ENCODE results near the gene AKT3. TPM values are rescaled to one million over a fixed set of nuclear protein-coding genes. Genes with fewer than 3 reads are reported as not detected.

Gene AKT3
- total RNA-seq, 1 donor from 2014 or later, result 169 TPM

DNA sequence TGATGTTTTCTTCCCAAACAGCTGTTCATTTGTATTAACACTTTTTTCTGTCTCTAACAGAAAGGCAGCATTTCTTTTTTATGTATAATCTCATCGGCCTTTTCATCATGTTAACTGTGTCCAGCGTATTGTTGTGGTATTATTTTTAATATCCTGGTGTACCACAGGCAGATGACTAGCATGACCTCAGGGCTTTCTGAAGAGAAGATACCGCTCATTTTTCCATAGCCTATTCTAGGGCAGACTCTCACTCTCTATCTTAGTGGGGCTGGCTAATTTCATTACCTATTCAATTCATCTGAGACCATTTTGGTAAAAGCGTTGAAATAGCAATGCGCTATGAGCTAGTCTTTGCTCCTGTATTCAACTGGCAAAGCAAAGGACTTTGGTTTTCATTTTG is 384.3 kb downstream of the AKT3 start:
- TF ChIP-seq, protein P1, sequence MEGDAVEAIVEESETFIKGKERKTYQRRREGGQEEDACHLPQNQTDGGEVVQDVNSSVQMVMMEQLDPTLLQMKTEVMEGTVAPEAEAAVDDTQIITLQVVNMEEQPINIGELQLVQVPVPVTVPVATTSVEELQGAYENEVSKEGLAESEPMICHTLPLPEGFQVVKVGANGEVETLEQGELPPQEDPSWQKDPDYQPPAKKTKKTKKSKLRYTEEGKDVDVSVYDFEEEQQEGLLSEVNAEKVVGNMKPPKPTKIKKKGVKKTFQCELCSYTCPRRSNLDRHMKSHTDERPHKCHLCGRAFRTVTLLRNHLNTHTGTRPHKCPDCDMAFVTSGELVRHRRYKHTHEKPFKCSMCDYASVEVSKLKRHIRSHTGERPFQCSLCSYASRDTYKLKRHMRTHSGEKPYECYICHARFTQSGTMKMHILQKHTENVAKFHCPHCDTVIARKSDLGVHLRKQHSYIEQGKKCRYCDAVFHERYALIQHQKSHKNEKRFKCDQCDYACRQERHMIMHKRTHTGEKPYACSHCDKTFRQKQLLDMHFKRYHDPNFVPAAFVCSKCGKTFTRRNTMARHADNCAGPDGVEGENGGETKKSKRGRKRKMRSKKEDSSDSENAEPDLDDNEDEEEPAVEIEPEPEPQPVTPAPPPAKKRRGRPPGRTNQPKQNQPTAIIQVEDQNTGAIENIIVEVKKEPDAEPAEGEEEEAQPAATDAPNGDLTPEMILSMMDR (IDR thresholded peaks at IDR 0.05; ENCODE audit: partially characterized antibody, unreplicated experiment), result no peak
- Mint-ChIP-seq H3K36me3 (ENCODE audit: unreplicated experiment) (no peaks in the 10 kb centered on the region), H3K27me3 (ENCODE audit: unreplicated experiment) (peaks cover 9% of the 10 kb centered on the region), H3K4me1 (ENCODE audit: low read depth, unreplicated experiment) (peaks cover 44% of the 10 kb centered on the region), H3K9me3 (ENCODE audit: unreplicated experiment) (peaks cover 13% of the 10 kb centered on the region), H3K4me3 (ENCODE audit: unreplicated experiment) (no peak overlapping the region), H3K27ac (ENCODE audit: unreplicated experiment) (no peak overlapping the region)
- DNase-seq, result no peak

DNA sequence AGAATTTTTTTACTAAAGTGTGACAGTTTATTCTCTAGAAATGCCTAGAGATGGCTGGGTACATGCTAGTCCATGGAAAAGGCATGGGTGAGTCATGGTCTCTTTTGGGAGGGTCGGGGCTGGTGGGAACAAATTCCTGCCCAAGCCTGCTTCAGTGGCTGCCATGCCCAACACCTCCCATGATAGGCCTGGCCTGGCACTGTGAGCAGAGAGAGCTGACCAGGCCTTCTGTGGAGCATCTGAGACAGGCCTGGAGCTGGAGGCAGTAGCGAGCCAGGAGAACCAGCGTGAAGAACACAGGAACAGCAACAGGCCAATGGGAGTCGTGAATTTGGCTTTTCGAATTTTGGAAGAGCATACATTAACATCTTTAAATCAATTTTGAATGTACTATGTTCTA is 385.0 kb downstream of the AKT3 start:
- H3K9me3 Mint-ChIP-seq (ENCODE audit: unreplicated experiment), result peaks cover 6% of the 10 kb centered on the region
- H3K27me3 Mint-ChIP-seq (ENCODE audit: unreplicated experiment), result peaks cover 3% of the 10 kb centered on the region
- TF ChIP-seq, protein P1 (IDR thresholded peaks at IDR 0.05; ENCODE audit: partially characterized antibody, unreplicated experiment), result no peak
- DNase-seq, result no peak
- H3K27ac Mint-ChIP-seq (ENCODE audit: unreplicated experiment), result no peak overlapping the region
- H3K4me3 Mint-ChIP-seq (ENCODE audit: unreplicated experiment), result no peak overlapping the region
- peaks cover 43% of the 10 kb centered on the region for H3K4me1 Mint-ChIP-seq (ENCODE audit: low read depth, unreplicated experiment)
- no peaks in the 10 kb centered on the region for H3K36me3 Mint-ChIP-seq (ENCODE audit: unreplicated experiment)

DNA sequence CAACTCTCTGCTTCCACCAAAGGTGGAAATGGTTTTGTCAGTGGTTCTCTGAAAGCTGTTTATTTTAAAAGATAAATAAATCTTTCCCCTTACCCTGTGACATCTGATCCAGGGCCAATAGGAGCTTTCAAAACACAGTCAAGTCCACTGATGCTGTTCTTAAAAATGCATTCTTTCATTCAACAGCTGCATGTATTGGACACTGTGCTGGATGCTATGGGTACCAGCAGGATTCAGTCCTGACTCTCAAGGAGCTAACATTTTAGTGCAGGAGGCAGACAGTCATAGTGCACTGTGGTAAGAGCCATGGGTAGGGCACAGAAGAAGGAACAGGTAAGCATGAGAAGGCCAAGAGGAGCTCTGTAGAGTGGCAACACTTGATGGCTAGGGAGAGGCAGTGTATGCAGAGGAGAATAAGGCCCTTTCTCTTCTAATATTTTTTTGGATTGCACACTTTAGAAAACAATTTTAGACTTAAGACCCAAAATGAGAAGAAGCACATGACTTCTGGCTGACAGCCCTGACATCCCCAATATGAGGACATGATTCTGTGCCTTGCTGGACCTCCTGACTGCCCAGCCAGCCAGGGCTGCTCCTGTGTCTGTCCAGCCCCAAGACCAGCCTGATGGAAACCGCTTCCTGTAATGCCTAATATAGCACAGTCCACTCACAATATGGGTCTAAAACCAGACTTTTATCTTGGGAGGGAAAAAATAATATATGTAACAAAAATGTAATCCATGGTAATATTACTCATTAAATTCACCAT is 386.9 kb downstream of the AKT3 start:
- peaks cover 43% of the 10 kb centered on the region for H3K4me1 Mint-ChIP-seq (ENCODE audit: low read depth, unreplicated experiment)
- H3K4me3 Mint-ChIP-seq (ENCODE audit: unreplicated experiment), result no peak overlapping the region
- H3K27me3 Mint-ChIP-seq (ENCODE audit: unreplicated experiment), result no peaks in the 10 kb centered on the region
- peaks cover 6% of the 10 kb centered on the region for H3K9me3 Mint-ChIP-seq (ENCODE audit: unreplicated experiment)
- TF ChIP-seq, protein P1 (IDR thresholded peaks at IDR 0.05; ENCODE audit: partially characterized antibody, unreplicated experiment), result no peak
- no peak for DNase-seq
- no peak overlapping the region for H3K27ac Mint-ChIP-seq (ENCODE audit: unreplicated experiment)
- H3K36me3 Mint-ChIP-seq (ENCODE audit: unreplicated experiment), result no peaks in the 10 kb centered on the region

DNA sequence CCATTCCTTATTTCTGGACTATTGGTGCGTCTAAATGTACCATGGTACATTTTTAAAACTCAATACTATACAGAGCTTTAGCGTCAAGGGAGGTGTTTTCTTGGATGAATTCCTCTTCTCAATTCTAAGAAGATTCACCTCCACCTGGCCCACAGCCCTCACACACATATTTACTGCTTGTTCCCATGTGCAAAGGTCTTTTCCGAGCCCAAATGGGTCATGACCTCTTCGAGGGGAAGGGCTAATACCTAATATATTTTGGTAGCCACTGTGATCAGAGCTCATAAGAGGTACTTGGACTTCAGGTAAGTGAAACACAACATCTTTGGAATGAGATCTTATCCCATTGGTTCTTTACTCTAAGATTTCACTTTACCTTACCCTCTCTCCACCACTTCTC is 388.3 kb downstream of the AKT3 start:
- no peaks in the 10 kb centered on the region for H3K36me3 Mint-ChIP-seq (ENCODE audit: unreplicated experiment)
- H3K4me3 Mint-ChIP-seq (ENCODE audit: unreplicated experiment), result no peak overlapping the region
- DNase-seq, result no peak
- no peak overlapping the region for H3K27ac Mint-ChIP-seq (ENCODE audit: unreplicated experiment)
- TF ChIP-seq, protein P1 (IDR thresholded peaks at IDR 0.05; ENCODE audit: partially characterized antibody, unreplicated experiment), result no peak
- H3K9me3 Mint-ChIP-seq (ENCODE audit: unreplicated experiment), result peaks cover 6% of the 10 kb centered on the region
- no peaks in the 10 kb centered on the region for H3K27me3 Mint-ChIP-seq (ENCODE audit: unreplicated experiment)
- H3K4me1 Mint-ChIP-seq (ENCODE audit: low read depth, unreplicated experiment), result peaks cover 47% of the 10 kb centered on the region

DNA sequence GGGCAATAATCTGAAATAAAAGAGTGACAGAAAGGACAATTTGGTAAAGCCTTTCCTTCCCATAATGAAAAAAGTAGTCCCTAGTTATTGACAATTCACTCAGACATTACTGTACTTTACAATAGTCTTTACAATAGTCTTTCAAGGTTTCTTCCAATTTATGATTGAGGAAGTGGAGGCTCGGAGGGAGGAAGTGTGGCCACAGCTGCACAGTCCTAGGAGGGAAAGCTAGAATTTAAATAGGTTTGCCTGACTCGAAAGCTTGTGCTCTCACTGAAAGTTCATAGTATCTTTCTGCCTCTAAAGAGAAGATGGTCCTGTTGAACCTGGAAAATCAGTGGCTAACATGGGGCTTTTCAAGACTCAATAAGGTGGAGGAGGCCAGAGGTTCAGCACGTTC is 391.0 kb downstream of the AKT3 start:
- Mint-ChIP-seq H3K27me3 (ENCODE audit: unreplicated experiment) (no peaks in the 10 kb centered on the region), H3K4me3 (ENCODE audit: unreplicated experiment) (no peak overlapping the region), H3K4me1 (ENCODE audit: low read depth, unreplicated experiment) (peaks cover 54% of the 10 kb centered on the region)

More for the DNA sequence above, 391.0 kb downstream of the AKT3 start:
- Mint-ChIP-seq H3K27ac (ENCODE audit: unreplicated experiment) (peak overlapping the region; percentile 87), H3K36me3 (ENCODE audit: unreplicated experiment) (no peaks in the 10 kb centered on the region), H3K9me3 (ENCODE audit: unreplicated experiment) (peaks cover 4% of the 10 kb centered on the region)
- no peak for DNase-seq
- TF ChIP-seq, protein P1 (IDR thresholded peaks at IDR 0.05; ENCODE audit: partially characterized antibody, unreplicated experiment), result no peak

Data from glutamatergic neuron (in vitro differentiated cells).